Fibroblast of pulmonary artery (primary cell): Measurements from ENCODE around the gene GAB4.

Source experiments
- DNase-seq: peaks from one replicate; pipeline ENCODE4 v3.0.0-alpha.2; 2010; ENCODE audit warnings: low read depth
- H3K4me3 ChIP-seq: replicated peaks from 2 replicates; pipeline ENCODE4 v1.5.1; 2011; ENCODE audit warnings: low read depth, mild to moderate bottlenecking, control low read depth, low read length, moderate library complexity
- CTCF ChIP-seq: IDR thresholded peaks from 2 replicates; pipeline ENCODE4 v1.5.1; 2011; ENCODE audit warnings: mild to moderate bottlenecking, control low read depth, low read length, inconsistent platforms; ENCODE audit errors: missing control alignments

Gene GAB4

DNA sequence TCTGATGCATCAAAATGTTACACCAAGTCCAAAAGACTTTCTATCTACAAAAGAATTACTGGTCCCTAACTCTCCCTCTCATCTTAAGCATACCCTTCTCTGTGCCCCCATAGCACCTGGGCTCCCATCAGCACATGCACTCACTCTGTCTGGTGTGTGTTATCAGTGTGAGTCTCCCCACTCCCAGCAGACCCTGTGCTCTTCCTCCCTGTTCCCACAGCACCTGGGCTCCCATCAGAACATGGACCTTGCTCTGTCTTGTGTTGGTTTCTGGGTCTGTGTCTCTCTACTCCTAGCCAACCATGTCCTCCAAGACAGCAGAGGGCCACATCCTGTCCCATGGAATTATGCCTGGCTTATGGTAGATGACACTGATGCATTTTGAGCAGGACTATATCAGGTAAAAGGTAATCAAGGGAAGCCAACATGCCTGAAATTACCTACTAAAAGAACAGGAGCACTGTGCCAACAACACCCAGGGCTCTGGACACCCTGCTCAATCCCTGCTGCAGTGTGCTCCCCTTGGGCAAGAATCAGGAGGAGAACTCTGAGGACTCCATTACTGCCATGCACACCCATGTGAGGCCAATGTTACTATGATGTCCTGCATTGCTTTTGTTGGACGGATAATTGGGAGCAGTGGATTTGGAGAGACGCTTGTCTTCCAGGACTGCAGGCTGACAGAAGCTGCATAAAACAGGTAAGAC, 34.3 kb downstream of the GAB4 start:
- DNase-seq: no peak
- no peak for TF ChIP-seq CTCF
- no peak overlapping the region for H3K4me3 ChIP-seq

DNA sequence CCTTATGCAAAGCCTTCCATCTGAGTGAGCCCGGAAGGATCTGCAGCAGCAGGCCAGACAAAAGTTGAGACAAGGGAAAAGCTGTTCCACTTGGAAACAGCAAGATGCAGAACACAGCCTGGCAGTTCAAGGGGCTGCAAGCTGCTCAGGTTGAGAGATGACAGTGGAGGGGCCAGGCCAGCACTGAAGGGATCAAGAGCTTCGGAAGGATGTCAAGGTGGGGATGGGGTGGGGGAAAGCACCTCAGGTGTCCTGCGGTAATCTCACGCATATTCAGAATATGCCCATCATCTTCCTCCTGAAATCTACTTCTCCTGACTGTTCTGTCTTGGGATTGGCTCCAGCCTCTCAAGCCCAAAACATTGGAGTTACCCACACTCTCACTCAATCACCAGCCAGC, 35.7 kb downstream of the GAB4 start:
- no peak overlapping the region for H3K4me3 ChIP-seq
- no peak for DNase-seq
- no peak for TF ChIP-seq CTCF

- no peak overlapping the region for H3K4me3 ChIP-seq
- DNase-seq: no peak
- TF ChIP-seq CTCF: no peak
Measured at GRCh38 chr22:16970446-16970845, 37.6 kb downstream of the GAB4 start.

GRCh38 chr22:16969508-16970327, 38.3 kb downstream of the GAB4 start:
- DNase-seq: no peak
- H3K4me3 ChIP-seq: no peak overlapping the region

DNA sequence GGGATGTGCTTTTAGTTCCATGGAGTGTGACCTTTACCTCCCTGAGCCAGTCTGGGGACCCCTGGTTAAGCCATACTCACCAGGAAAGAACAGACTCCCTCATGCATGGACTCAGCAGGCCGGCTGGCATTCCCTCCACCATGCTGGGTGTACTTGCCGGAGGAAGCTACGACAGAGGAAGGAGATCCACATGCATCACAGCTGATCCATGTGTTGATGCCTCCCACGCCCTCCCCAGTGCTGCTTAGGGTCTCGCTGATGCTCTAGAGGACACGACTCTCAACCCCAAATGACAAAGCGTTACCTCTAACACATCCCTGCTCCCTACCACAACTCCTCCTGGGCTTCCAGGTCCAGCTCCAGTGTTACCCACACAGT, 39.8 kb downstream of the GAB4 start:
- no peak overlapping the region for H3K4me3 ChIP-seq
- no peak for TF ChIP-seq CTCF
- no peak for DNase-seq

More at GRCh38 chr22:16969508-16970327, 38.3 kb downstream of the GAB4 start:
- no peak for TF ChIP-seq CTCF

GRCh38 chr22:16967453-16968217, 40.4 kb downstream of the GAB4 start:
- DNase-seq: no peak
- no peak overlapping the region for H3K4me3 ChIP-seq
- no peak for TF ChIP-seq CTCF
